Measurements from ENCODE around the gene YWHAB.

- TF ChIP-seq CTCF (conservative IDR thresholded peaks at IDR 0.05; ENCODE audit: low read depth, low read length): no peak
- no peak for TF ChIP-seq EZH2 (IDR thresholded peaks at IDR 0.05; ENCODE audit: borderline replicate concordance, low read depth, low read length, poor library complexity, severe bottlenecking)
Observed at GRCh38 chr20:44948107-44948506, 62.6 kb downstream of the YWHAB start.
